NOMO-1 treated with dmso at 0.1 percent for 144 hours (cell line): ENCODE results near the gene FPR1.
A peak's percentile ranks its signal among the peaks of the same experiment; 100 is the strongest.

Experiments used
- DNase-seq: peaks from one replicate; lab custom pipeline; 2025; ENCODE audit not compliant: unreplicated experiment; lab: John Stamatoyannopoulos, UW

Gene FPR1

GRCh38 chr19:51751655-51752054, at the start of gene FPR1:
Gene FPR1, minus strand, starts transcription at chr19:51751878. Its CDS starts 4,884 bp downstream, at chr19:51746994.
- DNase-seq, result peak; percentile 93

GRCh38 chr19:51800473-51801244, 49.0 kb upstream of the FPR1 start:
- DNase-seq, result no peak

- DNase-seq, result no peak
Measured at GRCh38 chr19:51799774-51800472, 48.2 kb upstream of the FPR1 start.

DNA sequence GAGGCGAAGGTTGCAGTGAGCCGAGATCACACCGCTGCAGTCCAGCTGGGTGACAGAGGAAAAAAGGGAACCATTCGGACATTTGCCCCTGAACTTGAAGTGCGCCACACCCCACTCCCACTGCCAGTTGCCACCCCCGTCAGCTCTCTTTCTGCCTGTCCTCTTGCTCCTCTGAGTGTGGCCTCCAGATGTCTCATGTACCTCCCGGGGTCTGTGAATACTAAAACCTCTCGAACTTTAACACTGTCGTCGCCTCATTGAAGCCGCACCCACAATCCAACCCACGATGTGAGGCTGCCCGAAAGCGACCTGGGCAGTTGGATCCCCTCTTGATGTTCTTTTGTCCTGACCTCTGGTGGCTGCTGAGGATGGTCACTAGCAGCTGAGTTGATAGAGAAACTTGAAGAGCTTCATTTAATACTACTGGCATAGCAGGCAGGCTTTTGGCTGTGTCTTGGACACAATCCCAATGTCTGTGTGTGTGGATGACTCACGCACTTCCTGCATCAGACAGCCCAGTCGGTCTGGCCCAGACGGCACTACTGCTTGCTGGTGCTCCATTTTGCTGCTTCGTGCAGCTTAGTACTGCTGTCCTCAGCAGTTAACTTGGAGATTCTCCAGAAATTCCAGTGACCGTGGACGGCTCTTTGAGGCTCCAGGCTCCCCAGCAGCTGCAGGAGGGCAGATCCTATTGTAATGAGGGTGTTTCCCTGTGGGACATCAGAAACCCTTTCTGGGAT, 47.5 kb upstream of the FPR1 start:
- DNase-seq, result no peak

DNA sequence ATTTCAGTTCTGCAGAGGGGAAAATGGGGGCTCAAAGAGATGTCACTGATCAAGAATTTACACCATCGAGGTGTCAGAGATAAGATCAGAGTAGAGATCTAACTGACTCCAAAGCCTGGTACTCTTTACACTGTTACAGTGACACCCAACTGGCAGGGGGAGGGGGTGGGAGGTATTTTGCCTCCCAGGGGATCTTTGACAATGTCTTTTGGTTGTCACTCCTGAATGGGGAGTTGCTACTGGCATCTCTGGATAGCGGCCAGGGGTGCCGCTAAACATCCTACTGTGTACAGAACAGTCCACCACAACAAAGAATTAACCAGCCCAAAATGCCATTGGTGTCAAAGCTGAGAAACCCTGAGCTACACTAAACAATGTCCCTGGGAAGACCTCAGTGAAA, 46.4 kb upstream of the FPR1 start:
- no peak for DNase-seq

DNA sequence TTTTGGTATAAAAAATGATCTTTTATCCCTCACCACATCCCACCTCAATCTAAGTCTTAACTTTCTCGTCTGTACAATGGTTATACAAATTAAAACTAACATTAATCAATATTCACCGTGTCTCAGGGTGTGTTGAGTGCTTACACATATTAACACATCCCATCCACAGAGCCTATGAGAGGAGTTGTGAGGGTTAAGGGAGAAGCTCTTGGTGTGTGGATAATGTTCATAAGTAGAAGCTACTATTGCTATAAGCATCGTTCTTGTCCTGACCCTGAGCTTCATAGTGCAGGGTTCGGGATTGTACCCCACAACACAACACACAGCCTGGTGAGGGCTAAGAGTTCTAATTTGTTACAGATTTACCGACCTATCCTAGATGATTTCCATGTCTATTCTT, 45.8 kb upstream of the FPR1 start:
- DNase-seq, result no peak

DNA sequence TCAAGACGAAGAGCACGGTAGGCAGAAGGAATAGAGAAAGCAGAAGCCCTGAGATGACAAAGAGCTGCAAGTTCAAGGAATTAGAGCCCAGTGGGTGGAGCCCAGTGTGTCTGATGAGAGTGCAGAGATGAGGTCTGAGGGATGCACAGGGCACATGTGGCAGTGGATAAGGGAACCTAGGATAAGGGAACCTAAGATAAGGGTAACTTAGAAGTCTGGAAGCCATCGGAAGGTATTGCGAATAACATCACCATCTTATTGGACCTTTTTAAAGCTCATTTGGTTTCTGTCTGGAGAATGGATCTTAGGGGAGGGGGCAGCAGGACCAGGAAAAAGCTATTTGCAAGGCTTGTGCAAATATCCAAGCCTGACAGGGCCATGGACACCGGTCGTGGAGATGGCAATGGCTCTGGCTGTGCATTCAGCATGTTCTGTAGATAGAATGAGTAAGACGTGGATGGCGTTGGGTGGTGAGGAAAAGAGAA, 44.6 kb upstream of the FPR1 start:
- no peak for DNase-seq

GRCh38 chr19:51794885-51795490, 43.3 kb upstream of the FPR1 start, which contains the start of gene FPR3:
Gene FPR3, plus strand, starts transcription at chr19:51795157. Its CDS starts 28,592 bp downstream, at chr19:51823749.
- no peak for DNase-seq

GRCh38 chr19:51793994-51794393, 42.3 kb upstream of the FPR1 start:
- no peak for DNase-seq

DNA sequence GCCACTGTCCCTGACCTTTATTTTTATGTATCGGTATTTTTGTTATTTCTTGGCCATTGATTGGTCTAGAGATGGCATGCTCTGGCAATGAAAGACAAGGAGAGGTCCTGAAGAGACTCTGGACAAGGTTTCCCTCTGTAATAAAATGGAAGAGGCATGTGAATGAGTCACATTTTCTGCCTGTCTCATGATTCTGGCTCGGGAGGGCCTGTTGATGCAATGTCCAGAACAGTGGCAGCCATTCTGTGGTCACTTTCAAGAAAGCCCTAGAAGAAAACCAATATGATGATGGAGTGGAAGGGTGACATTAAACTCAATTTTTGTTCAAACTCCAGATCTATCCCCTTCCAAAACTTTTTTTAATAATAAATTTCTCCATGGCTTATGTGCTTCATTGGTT, 41.3 kb upstream of the FPR1 start:
- DNase-seq, result no peak

- no peak for DNase-seq
Measured at GRCh38 chr19:51789061-51789795, 37.5 kb upstream of the FPR1 start.

GRCh38 chr19:51788029-51788428, 36.4 kb upstream of the FPR1 start:
- DNase-seq, result no peak

GRCh38 chr19:51786646-51787494, 35.2 kb upstream of the FPR1 start:
- DNase-seq, result peak; percentile 72

GRCh38 chr19:51784922-51785690, 33.4 kb upstream of the FPR1 start:
- peak; percentile 83 for DNase-seq

DNA sequence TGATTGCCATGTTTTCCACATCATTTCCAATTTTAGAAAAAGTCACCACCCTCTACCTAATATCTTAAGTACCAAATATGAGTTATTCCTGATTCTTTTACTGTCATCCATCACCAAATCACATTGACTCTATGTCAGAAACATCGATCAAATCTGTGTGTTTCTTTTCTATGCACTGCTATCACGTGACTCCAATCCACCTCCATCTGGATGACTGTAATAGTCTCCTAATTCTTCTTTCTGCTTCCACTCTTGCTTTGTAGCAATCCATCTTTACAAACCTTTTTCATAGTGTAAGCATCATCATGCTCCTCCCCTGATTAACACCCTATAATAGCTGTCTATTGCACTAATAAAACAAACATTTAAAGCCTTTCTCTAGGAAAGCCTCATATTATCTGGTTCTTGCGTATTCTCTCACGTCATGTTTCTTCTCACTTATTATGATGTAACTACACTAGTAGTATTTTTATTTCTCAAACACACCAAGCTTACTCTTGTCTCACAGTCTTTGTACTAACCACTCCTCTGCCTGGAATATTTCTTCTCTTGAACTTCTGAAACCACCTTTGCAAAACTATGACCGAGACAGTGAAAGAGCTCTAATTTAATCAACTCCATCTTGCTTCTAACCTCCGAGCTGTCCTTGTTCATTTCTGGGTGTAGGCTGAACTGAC, 32.6 kb upstream of the FPR1 start:
- no peak for DNase-seq

DNA sequence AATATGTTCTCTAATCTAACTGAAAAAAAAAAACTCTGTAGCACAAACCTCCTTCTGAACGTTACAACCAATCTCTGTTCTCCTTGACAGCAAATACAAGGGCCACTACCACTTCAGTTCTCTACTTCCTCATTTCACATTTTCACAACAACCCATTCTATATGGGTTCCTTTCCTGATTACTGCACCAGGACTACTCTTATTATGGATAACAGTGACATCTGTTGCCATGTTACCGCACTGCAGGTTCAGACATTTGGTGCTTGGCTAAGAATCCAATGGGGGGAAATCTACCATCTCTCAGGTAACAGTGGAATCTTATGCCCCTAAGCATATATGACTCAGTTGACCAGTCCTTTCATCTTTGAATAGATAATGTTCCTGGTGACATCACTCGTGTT, 31.7 kb upstream of the FPR1 start:
- peak; percentile 88 for DNase-seq

DNA sequence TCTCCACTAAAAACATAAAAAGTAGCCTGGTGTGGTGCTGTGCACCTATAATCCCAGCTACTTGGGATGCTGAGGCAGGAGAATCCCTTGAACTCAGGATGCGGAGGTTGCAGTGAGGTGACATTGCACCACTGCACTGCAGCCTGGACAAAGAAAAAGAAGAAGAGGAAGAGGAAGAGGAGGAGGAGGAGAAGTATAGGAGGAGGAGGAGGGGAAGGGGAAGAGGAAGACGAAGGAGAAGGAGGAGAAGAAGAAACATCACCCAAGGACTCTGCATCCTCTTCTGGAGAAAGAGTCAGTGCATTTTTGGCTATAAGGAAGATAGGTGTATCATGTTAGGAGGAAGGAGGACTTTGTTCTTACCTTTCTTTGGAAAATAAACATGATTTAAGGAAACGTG, 30.3 kb upstream of the FPR1 start:
- no peak for DNase-seq

DNA sequence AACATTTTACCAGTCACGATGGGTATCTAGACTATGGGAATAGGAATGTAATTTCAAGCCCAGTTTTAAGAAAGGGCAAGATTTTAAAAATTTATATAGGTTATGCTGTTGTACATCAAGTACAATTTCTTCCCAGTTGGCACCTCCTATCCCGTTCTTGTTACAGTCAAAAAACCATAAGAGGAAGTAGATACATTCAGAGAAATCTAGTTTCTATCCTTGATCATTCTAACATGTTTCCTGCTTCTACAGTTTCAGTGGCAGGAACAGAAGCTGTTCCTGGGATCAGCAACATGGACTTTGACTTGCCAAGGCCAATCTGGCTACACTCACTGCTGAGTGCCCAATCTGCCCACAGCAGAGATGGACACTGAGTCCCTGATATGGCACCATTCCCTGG, 28.6 kb upstream of the FPR1 start:
- DNase-seq, result peak; percentile 5
